Glomerular visceral epithelial cell (primary cell): ENCODE data around the gene KCNK4.

Experiments
- DNase-seq: peaks from one replicate; pipeline ENCODE4 v3.0.0-alpha.2; 2016; ENCODE audit errors: extremely low spot score

The KCNK4 gene

GRCh38 chr11:64253481-64253880 is 37.6 kb upstream of the KCNK4 start:
- no peak for DNase-seq

DNA sequence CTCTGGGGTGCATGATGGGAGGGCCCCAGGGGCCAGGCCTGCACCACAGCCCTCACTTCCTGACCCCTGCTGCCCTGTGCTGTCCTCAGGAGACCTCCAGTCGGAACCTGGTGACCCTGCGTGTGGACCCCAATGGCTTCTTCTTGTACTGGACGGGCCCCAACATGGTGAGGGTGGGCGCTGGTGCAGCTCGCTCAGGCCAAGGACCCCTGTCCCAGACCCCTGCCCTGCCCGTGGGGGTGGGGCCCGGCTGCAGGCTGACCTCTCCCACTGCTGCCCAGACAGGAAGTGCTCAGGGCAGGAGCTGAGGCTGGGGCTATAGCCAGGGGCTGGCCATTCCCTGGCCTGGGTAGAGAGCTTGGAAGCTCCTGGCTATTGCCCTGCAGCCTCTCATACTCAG is 36.8 kb upstream of the KCNK4 start:
- DNase-seq = no peak

DNA sequence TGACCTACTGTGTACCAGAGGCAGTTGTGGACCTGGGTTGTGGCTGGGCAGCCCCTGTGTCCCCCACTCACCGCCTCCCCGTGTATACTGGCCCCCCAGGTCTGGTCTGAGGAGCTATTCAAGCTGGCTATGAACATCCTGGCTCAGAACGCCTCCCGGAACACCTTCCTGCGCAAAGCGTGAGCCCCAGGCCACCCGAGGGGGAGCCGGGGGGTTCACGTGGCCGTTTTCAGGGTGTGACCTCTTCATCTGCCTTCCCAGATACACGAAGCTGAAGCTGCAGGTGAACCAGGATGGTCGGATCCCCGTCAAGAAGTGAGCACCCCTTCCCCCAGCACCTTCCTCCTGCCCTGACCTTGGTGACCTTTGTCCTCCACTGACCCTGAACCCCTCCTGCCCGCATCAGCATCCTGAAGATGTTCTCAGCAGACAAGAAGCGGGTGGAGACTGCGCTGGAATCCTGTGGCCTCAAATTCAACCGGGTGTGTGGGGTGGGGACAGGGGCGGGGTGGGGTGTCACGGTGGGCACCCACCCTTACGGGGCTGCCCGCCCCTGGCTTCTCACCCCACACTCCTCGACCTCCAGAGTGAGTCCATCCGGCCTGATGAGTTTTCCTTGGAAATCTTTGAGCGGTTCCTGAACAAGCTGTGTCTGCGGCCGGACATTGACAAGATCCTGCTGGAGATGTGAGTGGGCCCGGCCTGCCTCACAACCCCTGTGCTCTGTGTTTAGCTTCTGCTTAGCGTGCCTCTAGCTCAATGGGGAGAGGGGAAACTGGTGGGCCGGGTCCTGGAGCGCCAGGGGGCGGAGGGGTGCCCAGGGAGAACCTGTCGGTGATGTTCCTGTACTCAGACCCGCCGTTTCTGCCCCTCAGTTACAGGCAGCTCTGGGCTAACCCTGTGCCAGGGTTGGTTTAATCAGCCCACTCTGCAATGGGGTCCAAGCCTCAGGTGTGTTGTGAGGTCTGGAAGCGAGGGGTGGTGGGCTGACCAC is 35.7 kb upstream of the KCNK4 start:
- DNase-seq = no peak

DNA sequence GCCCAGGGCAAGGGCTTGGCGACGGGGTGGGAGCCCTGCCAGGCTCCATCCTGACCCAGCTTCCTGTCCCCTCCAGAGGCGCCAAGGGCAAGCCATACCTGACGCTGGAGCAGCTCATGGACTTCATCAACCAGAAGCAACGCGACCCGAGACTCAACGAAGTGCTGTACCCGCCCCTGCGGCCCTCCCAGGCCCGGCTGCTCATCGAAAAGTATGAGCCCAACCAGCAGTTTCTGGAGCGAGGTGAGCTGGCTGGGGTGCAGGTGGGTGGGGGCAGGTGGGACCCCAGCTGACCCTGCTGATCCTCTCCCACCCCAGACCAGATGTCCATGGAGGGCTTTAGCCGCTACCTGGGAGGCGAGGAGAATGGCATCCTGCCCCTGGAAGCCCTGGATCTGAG is 34.8 kb upstream of the KCNK4 start:
- DNase-seq = no peak

DNA sequence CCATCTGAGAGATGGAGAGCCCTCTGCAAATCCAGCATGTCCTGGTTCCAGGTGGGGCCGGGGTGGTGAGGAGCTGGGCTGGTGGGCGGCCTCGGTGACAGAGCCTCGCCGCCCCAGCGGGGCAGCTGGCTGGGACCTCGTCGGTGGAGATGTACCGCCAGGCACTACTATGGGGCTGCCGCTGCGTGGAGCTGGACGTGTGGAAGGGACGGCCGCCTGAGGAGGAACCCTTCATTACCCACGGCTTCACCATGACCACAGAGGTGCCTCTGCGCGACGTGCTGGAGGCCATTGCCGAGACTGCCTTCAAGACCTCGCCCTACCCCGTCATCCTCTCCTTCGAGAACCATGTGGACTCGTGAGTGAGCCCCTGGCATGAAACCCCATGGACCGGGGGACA is 32.7 kb upstream of the KCNK4 start:
- DNase-seq = no peak

GRCh38 chr11:64258946-64259532 is 32.1 kb upstream of the KCNK4 start:
- DNase-seq = no peak

- no peak for DNase-seq
These were observed 31.5 kb upstream of the KCNK4 start for GRCh38 chr11:64259533-64260067.

DNA sequence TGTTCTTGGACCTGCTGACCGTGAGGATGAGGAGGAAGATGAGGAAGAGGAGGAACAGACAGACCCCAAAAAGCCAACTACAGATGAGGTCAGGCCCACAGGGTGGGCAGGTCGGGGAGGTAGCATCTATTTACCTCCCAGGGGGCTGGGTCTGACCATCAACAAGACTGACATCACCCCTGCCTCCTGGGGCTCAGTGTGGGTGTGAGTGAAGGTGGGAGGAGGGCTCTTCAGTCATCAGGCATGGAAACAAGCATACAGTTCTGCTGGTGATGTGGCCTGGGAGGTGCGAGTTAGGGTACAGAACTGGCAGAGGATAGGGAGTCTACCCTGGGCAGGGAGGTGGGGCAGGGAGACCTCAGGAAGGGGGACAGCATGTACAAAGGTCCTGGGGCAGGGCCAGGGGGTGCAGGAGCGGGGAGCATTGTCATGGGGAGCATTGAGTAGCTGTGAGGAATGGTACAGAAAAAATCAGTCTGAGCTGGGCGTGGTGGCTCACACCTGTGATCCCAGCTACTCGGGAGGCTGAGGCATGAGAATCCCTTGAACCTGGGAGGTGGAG is 30.9 kb upstream of the KCNK4 start:
- DNase-seq = no peak

DNA sequence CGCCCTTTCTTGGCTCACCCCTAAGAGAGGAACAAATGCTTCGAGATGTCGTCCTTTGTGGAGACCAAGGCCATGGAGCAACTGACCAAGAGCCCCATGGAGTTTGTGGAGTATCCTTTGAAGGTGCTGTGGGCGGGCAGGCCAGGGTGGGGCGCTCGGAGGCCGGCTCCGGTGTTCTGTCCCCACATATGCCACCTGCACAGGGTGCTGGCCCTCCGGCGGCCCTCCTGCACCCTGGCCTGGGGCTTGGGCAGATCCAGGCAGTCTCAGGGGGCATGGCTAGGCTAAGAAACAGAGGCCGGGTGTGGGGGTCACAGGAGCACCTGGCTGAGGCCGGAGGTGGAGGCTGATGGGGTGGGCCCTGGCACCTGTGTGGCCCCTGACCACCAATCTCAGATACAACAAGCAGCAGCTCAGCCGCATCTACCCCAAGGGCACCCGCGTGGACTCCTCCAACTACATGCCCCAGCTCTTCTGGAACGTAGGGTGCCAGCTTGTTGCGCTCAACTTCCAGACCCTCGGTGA is 29.5 kb upstream of the KCNK4 start:
- DNase-seq = no peak

DNA sequence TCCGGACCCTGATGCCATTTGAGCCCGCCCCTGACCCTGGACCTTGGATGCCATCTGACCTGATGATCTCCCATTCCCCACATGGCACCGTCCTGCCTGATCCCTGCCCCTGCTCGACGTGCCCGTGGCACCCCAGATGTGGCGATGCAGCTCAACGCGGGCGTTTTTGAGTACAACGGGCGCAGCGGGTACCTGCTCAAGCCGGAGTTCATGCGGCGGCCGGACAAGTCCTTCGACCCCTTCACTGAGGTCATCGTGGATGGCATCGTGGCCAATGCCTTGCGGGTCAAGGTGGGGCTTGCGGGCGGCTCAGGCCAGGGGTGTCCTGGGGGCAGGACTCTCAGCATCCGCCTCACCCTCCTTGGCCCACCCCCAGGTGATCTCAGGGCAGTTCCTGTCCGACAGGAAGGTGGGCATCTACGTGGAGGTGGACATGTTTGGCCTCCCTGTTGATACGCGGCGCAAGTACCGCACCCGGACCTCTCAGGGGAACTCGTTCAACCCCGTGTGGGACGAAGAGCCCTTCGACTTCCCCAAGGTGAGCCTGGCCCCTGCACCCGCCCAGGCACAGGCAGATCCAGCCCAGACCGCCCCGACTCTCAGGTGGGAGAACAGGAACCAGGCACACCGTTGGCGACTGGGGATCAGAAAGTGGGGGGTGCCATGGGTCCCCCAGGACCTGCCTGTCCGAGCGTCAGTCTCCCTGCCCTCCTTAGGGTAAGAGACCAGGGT is 28.7 kb upstream of the KCNK4 start:
- no peak for DNase-seq

DNA sequence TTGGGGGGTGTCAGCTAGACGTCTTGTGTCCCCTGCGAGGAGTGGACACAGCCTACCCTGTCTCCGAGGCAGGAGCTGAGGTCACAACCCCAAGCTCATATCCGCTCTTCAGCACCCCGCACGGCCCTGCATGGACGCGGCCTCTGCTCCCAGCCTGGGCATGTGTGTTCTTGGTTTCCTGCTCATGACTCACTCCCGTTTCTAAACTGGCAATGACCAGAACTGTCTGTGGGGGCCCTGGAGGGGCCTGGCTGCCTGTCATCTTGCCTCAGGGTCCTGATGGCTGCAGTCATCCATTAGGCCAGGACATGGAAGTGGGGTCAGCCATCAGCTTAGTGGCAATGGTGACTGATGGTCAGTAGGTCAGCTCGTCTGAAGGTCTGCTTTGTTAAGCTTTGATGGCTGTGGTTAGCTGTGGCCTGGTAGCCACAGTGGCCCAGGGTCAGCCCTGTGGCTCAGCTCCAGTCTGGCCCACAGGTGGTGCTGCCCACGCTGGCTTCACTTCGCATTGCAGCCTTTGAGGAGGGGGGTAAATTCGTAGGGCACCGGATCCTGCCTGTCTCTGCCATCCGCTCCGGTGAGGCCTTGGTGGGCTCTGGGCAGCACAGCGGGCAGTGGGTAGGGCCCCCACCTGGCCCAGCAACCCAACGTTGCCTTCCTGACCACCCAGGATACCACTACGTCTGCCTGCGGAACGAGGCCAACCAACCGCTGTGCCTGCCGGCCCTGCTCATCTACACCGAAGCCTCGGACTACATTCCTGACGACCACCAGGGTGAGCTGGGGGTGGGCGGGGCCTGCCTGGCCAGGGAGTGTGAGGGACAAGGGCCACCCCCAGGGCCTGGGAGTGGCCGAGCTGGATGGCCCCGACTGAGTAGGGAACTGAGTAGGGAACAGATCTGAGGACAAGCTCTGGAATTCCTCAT is 27.8 kb upstream of the KCNK4 start:
- DNase-seq = peak; percentile 47

DNA sequence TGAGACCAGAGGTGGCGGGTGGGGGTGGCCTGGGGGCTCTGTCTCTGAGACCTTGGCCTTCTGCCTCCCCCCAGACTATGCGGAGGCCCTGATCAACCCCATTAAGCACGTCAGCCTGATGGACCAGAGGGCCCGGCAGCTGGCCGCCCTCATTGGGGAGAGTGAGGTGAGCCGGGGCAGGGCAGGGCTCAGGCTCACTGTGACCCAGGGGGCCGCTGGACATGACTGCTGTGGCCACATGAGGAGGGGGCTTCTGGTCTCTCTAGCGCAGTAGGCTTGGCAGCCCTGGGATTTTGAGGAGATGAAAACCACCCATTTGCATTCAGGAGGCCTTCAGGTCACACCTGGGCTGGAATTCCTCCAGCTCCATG is 27.2 kb upstream of the KCNK4 start:
- DNase-seq = no peak

- no peak for DNase-seq
These were observed 26.7 kb upstream of the KCNK4 start for GRCh38 chr11:64264371-64264852.

- DNase-seq = no peak
These were observed 25.6 kb upstream of the KCNK4 start for GRCh38 chr11:64265176-64266160.

- peak; percentile 30 for DNase-seq
These were observed 24.8 kb upstream of the KCNK4 start for GRCh38 chr11:64266339-64266738.

- no peak for DNase-seq
These were observed 23.7 kb upstream of the KCNK4 start for GRCh38 chr11:64267207-64267945.

DNA sequence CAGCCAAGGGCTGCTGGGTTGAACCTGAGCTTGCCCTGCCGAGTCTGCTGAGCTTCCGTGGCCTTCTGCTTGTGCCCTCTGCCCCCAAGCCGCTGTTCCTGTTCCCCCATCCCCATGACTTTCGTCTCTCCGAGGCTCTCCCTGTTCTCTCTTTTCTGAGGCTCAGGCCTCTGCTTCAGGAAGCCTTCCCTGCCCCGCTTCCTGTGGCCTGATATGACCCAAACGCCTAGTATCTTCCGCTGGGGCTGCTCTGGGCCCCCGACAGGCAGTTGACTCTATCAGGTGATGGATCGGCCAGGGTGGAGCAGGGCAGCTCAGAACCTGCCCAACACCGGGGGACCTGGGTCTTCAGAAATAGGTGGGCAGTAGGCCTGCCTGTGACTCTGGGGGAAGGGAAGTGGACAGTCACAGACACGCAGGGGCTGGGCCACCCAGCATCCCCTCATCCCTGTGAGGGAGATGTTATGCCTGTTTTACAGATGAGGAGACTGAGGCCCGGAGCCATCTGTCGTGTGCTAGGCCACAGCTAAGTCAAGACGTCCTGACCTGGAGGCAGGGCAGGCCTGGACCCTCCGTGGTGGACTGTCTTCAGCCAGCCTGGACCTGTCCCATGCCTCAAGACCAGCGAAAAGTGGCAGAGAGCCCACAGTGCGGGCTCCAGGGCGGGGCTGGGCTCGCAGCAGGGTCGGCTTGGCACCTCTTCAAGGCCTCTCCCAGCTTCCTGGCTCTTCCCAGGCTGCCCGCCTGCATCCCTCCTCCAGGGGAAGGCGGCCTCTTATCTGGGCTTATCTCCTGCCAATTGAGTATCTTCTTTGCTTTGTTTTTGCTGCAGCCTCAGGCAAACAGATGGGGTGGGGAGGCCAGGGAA is 22.8 kb upstream of the KCNK4 start:
- peak; percentile 27 for DNase-seq
